Calu3 (cell line): ENCODE data around the gene ASB15. TPM values are rescaled to one million over a fixed set of nuclear protein-coding genes. Genes with fewer than 3 reads are reported as not detected.
"Not testable (repeated sequence)": the region's sequence is repeated elsewhere in the genome, so short reads cannot be mapped to it uniquely, and the experiment has no call there.

ENCODE experiments used
- Bru-seq: library from RNA; stranded (reverse); fragments of 400-500 nt; gene quantifications from one replicate; lab custom pipeline; 2021; lab: Mats Ljungman, UMichigan
- BruChase-seq, 2 experiments: library from RNA; stranded (reverse); fragments of 400-500 nt; gene quantifications; one replicate each; lab custom pipeline; 2021; lab: Mats Ljungman, UMichigan
- BruUV-seq: library from RNA; stranded (reverse); fragments of 400-500 nt; replicated peaks from 2 replicates; lab custom pipeline; 2021; lab: Mats Ljungman, UMichigan
- CTCF ChIA-PET: fragments of 300-600 bp; sonication (Branson Sonifier 250); formaldehyde crosslinking; loops from one replicate; lab custom pipeline; 2022; ENCODE audit warnings: antibody characterized with exemption; lab: Charles Lee
- DNase-seq: peaks from one replicate; pipeline ENCODE4 v3.0.0; 2022
- H3K27ac Mint-ChIP-seq: one replicate; pipeline ENCODE4 v1.8.0; 2022; ENCODE audit warnings: mixed read lengths; ENCODE audit not compliant: unreplicated experiment
- H3K27me3 Mint-ChIP-seq: one replicate; pipeline ENCODE4 v1.8.0; 2022; ENCODE audit warnings: mixed read lengths; ENCODE audit not compliant: unreplicated experiment
- H3K36me3 Mint-ChIP-seq: one replicate; pipeline ENCODE4 v1.8.0; 2022; ENCODE audit warnings: mild to moderate bottlenecking, moderate library complexity, mixed read lengths; ENCODE audit not compliant: insufficient read depth, unreplicated experiment
- H3K4me1 Mint-ChIP-seq: one replicate; pipeline ENCODE4 v1.8.0; 2022; ENCODE audit warnings: mild to moderate bottlenecking, low read depth, mixed read lengths; ENCODE audit not compliant: unreplicated experiment
- H3K4me3 Mint-ChIP-seq: one replicate; pipeline ENCODE4 v1.8.0; 2022; ENCODE audit warnings: mild to moderate bottlenecking, low read depth, moderate library complexity, mixed read lengths; ENCODE audit not compliant: unreplicated experiment
- H3K9me3 Mint-ChIP-seq: one replicate; pipeline ENCODE4 v1.8.0; 2022; ENCODE audit warnings: low read depth, mixed read lengths; ENCODE audit not compliant: unreplicated experiment
- intact Hi-C: fragments of 100-400 bp; cut with micrococcal nuclease; formaldehyde crosslinking; loops from one replicate; pipeline ENCODE4 v1.10.0; 2022; ENCODE audit not compliant: unreplicated experiment
- long read RNA-seq: library from polyadenylated mRNA; stranded (forward); transcript quantifications from one replicate; pipeline ENCODE4 v2.0.0, GENCODE V29; 2022
- total RNA-seq: library from RNA; stranded (reverse); gene quantifications from 2 replicates; pipeline ENCODE4 v1.2.3, GENCODE V29; 2022
- TF ChIP-seq, protein P1 (sequence below): fragments of 200-600 bp; IDR thresholded peaks from one replicate; pipeline ENCODE4 v1.8.0; 2022; ENCODE audit warnings: antibody characterized with exemption; ENCODE audit not compliant: unreplicated experiment

The ASB15 gene
- total RNA-seq (not detected in 2 replicates), Bru-seq, nascent RNA (not detected), BruChase-seq, experiment 1, labeled RNA remaining after a 6-hour chase (not detected), BruChase-seq, experiment 2, labeled RNA remaining after a 2-hour chase (not detected)
- long read RNA-seq, result 0 reads

DNA sequence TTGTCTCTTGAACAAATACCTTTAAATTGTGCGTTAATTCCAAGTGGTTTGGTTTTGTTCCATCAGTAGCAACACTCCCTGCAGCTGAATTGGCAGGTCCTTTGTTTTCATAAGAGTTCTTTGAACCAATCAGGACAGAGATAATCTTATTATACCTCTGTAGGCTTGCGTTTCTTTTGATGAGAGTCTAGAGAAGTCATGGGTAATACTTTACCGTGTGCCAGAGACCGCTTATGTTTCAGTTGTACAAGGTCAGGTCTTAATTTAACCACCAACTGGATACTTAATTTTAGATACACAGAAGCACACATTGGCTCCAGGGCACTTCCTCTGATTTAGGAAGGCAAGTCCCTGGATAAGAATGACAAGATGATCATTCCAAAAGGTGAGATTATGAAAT lies at the start of gene ASB15:
Gene ASB15, plus strand, starts transcription at position 292 of the 400 bp plus-strand sequence. CDS start 12,682 bp downstream, outside the sequence.
- Mint-ChIP-seq H3K36me3 (no peaks in the 10 kb centered on the region), H3K27me3 (no peaks in the 10 kb centered on the region), H3K4me3 (no peak within 1 kb of the TSS), H3K27ac (no peak within 1 kb of the TSS), H3K4me1 (peaks cover 15% of the 10 kb centered on the region), H3K9me3 (no peaks in the 10 kb centered on the region)
- intact Hi-C loops, result no loop called here
- CTCF ChIA-PET, result no interaction called here
- DNase-seq, result no peak
- TF ChIP-seq, protein P1, sequence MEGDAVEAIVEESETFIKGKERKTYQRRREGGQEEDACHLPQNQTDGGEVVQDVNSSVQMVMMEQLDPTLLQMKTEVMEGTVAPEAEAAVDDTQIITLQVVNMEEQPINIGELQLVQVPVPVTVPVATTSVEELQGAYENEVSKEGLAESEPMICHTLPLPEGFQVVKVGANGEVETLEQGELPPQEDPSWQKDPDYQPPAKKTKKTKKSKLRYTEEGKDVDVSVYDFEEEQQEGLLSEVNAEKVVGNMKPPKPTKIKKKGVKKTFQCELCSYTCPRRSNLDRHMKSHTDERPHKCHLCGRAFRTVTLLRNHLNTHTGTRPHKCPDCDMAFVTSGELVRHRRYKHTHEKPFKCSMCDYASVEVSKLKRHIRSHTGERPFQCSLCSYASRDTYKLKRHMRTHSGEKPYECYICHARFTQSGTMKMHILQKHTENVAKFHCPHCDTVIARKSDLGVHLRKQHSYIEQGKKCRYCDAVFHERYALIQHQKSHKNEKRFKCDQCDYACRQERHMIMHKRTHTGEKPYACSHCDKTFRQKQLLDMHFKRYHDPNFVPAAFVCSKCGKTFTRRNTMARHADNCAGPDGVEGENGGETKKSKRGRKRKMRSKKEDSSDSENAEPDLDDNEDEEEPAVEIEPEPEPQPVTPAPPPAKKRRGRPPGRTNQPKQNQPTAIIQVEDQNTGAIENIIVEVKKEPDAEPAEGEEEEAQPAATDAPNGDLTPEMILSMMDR, result no peak
- BruUV-seq, result no TSS peak

DNA sequence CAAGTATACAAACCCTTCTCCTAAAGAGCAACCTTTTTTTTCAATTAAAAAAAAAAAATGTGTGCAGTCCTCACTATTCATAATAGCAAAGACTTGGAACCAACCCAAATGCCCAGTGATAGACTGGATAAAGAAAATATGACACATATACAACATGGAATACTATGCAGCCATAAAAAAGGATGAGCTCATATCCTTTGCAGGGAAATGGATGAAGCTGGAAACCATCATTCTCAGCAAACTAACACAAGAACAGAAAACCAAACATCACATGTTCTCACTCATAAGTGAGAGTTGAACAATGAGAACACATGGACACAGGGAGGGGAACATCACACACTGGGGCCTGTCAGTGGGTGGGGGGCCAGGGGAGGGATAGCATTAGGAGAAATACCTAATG lies 49.5 kb upstream of the ASB15 start:
- H3K36me3 Mint-ChIP-seq, result peaks cover 16% of the 10 kb centered on the region
- DNase-seq, BruUV-seq, CTCF ChIA-PET, intact Hi-C loops, H3K4me1 Mint-ChIP-seq, H3K4me3 Mint-ChIP-seq, H3K9me3 Mint-ChIP-seq, H3K27ac Mint-ChIP-seq, H3K27me3 Mint-ChIP-seq: not testable (repeated sequence)

DNA sequence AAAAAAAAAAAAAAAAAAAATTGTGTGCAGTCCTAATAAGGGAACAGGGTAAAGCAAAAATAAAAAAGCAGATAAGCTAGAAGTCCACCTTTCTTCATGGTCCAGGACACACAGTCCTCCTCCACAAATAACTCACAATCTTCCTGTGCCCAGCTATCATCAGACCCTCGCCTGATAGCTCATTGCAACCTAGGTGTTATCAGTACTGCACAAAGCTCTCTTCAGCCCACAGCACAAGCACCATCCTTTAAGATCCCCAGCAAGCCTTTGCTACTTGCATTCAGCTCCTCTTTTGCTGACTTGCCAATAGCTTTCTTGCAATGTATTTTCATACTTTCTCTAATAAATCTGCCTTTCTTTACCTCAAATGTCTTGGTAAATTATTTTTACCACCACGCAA lies 49.0 kb upstream of the ASB15 start:
- Mint-ChIP-seq H3K27ac (no peak overlapping the region), H3K4me1 (no peaks in the 10 kb centered on the region), H3K4me3 (no peak overlapping the region), H3K27me3 (no peaks in the 10 kb centered on the region), H3K36me3 (peaks cover 16% of the 10 kb centered on the region), H3K9me3 (no peaks in the 10 kb centered on the region)
- intact Hi-C loops, result no loop called here
- BruUV-seq, result no TSS peak
- TF ChIP-seq, protein P1, result no peak
- CTCF ChIA-PET, result interaction anchor here (0.7 kb wide), 1 partner anchor 85 kb away, joined by 3 read pairs; no protein-coding TSS in a partner anchor
- no peak for DNase-seq

DNA sequence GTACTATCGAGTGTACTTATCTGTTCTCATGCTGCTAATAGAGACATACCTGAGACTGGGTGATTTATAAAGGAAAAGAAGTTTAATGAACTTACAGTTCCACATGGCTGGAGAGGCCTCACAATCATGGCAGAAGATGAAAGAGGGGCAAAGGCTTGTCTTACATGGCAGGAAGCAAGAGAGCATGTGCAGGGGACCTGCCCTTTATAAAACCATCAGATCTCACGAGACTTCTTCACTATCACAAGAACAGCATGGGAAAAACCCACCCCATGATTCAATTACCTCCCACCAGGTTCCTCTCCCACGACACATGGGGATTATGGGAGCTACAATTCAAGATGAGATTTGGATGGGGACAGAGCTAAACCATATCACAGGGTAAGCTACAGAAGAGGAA lies 48.5 kb upstream of the ASB15 start:
- Mint-ChIP-seq H3K9me3 (no peaks in the 10 kb centered on the region), H3K36me3 (peaks cover 16% of the 10 kb centered on the region), H3K4me3 (no peak overlapping the region), H3K27me3 (no peaks in the 10 kb centered on the region), H3K27ac (no peak overlapping the region), H3K4me1 (no peaks in the 10 kb centered on the region)
- BruUV-seq, result no TSS peak
- intact Hi-C loops, result no loop called here
- TF ChIP-seq, protein P1, result no peak
- CTCF ChIA-PET, result interaction anchor here (0.7 kb wide), 1 partner anchor 86 kb away, joined by 3 read pairs; no protein-coding TSS in a partner anchor
- no peak for DNase-seq

DNA sequence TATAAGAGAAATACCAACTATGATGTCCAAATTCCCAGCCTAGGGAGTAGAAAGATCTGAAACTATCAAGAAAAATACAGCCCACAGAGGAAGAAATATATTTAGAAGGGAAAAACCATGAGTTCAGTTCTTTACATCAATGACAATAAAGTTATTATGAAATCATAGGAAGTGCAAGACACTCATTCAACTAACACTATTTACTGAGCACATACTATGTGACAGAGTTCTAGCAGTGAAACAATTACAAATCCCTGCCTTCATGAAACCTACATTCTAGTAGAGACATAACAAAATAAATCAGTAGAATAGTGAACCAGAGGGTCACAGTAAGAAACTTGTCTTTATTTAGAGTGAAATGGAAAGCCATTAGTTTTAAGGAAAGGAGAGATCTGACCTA lies 46.1 kb upstream of the ASB15 start:
- no peak overlapping the region for H3K27ac Mint-ChIP-seq
- CTCF ChIA-PET, result no interaction called here
- H3K36me3 Mint-ChIP-seq, result peaks cover 14% of the 10 kb centered on the region
- DNase-seq, result no peak
- H3K27me3 Mint-ChIP-seq, result no peaks in the 10 kb centered on the region
- TF ChIP-seq, protein P1, result no peak
- intact Hi-C loops, result no loop called here
- no peaks in the 10 kb centered on the region for H3K4me1 Mint-ChIP-seq
- no peak overlapping the region for H3K4me3 Mint-ChIP-seq
- no peaks in the 10 kb centered on the region for H3K9me3 Mint-ChIP-seq
- no TSS peak for BruUV-seq
